ENCODE data around the gene POLN.
A peak's percentile ranks its signal among the peaks of the same experiment; 100 is the strongest.

POLN gene

GRCh38 chr4:2262145-2262943, 20.4 kb upstream of the POLN start:
- peak; percentile 99 to 100 (median 99) for DNase-seq

- no peak for DNase-seq
These were observed 19.9 kb upstream of the POLN start, which contains the start of gene MXD4 for GRCh38 chr4:2261853-2262144. Gene MXD4, minus strand, starts transcription at chr4:2262109. Its CDS starts 129 bp downstream, at chr4:2261980.

- DNase-seq: peak; percentile 41 to 56 (median 47)
These were observed 19.4 kb upstream of the POLN start for GRCh38 chr4:2261110-2261852.

- DNase-seq: no peak
These were observed 18.6 kb upstream of the POLN start for GRCh38 chr4:2260344-2261109.

- no peak for DNase-seq
These were observed 17.8 kb upstream of the POLN start for GRCh38 chr4:2259541-2260343.

GRCh38 chr4:2259036-2259540, 17.2 kb upstream of the POLN start:
- no peak for DNase-seq

GRCh38 chr4:2258091-2259035, 16.4 kb upstream of the POLN start:
- no peak for DNase-seq

- DNase-seq: no peak
These were observed 15.6 kb upstream of the POLN start for GRCh38 chr4:2257361-2258081.

- DNase-seq: no peak
These were observed 14.9 kb upstream of the POLN start for GRCh38 chr4:2256781-2257191.

- no peak for DNase-seq
These were observed 14.3 kb upstream of the POLN start for GRCh38 chr4:2256156-2256731.

- no peak for DNase-seq
These were observed 13.7 kb upstream of the POLN start for GRCh38 chr4:2255501-2256155.

GRCh38 chr4:2254665-2255500, 13.0 kb upstream of the POLN start:
- no peak for DNase-seq

- no peak for DNase-seq
These were observed 11.5 kb upstream of the POLN start for GRCh38 chr4:2253160-2254084.

- no peak for DNase-seq
These were observed 10.7 kb upstream of the POLN start for GRCh38 chr4:2252530-2253091.

- DNase-seq: no peak
These were observed 10.0 kb upstream of the POLN start for GRCh38 chr4:2251795-2252529.

GRCh38 chr4:2251073-2251794, 9.3 kb upstream of the POLN start:
- DNase-seq: no peak

Data from NCI-H1417 (cell line).